Choroid plexus epithelial cell (primary cell): ENCODE results near the gene RABL2B.
"Not testable (repeated sequence)": the region's sequence is repeated elsewhere in the genome, so short reads cannot be mapped to it uniquely, and the experiment has no call there.

ENCODE experiments used
- DNase-seq: peaks from one replicate; pipeline ENCODE4 v3.0.0-alpha.2; 2010; ENCODE audit warnings: low read depth
- H3K4me3 ChIP-seq: 2 replicates; pipeline ENCODE4 v1.5.1; 2011; ENCODE audit warnings: low read depth, mild to moderate bottlenecking, control low read depth, low read length, moderate library complexity
- CTCF ChIP-seq: conservative IDR thresholded peaks from 2 replicates; pipeline ENCODE4 v1.5.1; 2011; ENCODE audit warnings: low read depth, mild to moderate bottlenecking, control low read depth, inconsistent platforms, low read length, moderate library complexity

RABL2B gene

DNA sequence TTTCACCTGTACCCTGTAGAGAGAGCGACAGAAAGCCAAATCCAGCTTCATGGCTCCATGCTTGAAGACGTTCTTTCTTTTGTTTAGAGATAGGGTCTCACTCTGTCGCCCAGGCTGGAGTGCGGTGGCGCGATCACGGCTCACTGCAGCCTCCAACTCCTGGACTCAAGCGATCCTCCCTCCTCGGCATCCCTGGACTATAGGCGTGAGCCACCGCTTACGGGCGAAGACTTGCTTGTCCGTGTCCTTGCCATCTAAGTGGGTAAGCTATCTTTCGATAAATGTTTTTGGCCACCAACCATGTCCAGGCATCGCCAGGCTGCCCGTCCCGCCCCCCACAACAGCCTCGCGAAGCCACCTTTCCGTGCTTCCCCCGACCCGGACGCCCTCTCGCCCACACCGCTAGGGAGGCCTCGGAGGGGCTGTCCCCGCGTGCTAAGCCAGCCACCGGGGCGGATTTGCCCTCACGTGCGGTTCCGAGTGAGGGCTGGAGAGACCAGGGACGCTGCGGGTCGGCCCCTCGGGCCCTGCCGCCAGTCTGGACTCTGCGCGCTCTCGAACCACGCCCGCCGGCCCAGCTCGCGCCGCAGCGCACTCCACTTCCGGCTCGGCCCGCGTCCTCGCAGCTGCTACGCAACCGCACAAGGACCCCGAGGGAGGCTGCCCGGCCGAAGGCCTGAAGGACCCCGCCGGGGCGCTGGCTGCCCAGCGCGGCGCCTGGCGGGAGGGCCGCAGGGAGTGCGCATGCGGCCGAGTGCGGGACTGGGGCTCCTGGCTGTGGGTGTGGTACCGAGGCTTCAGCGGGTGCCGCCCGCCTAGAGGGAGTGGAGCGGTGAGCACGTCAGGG, at the start of gene RABL2B:
Gene RABL2B (minus strand): TSS at position 604 of the 847 bp plus-strand sequence. CDS start 1,342 bp downstream, outside the sequence.
- DNase-seq: peak; percentile 90

GRCh38 chr22:50786936-50787335, 3.5 kb upstream of the RABL2B start:
- DNase-seq, H3K4me3 ChIP-seq: not testable (repeated sequence)

More for the DNA sequence above, at the start of gene RABL2B:
- peak within 1 kb of the TSS; percentile 59 for H3K4me3 ChIP-seq

GRCh38 chr22:50785289-50785688, 1.9 kb upstream of the RABL2B start:
- H3K4me3 ChIP-seq, DNase-seq: not testable (repeated sequence)

- not testable (repeated sequence) for DNase-seq
- H3K4me3 ChIP-seq: peak overlapping the region; percentile 57
Observed at GRCh38 chr22:50783880-50784276, 442 bp upstream of the RABL2B start.

GRCh38 chr22:50782253-50782652, 1.2 kb downstream of the RABL2B start:
- DNase-seq: not testable (repeated sequence)

GRCh38 chr22:50780244-50780643, 3.2 kb downstream of the RABL2B start:
- not testable (repeated sequence) for DNase-seq, H3K4me3 ChIP-seq

More at GRCh38 chr22:50782253-50782652, 1.2 kb downstream of the RABL2B start:
- H3K4me3 ChIP-seq: not testable (repeated sequence)

GRCh38 chr22:50777631-50778030, 5.8 kb downstream of the RABL2B start:
- DNase-seq, H3K4me3 ChIP-seq: not testable (repeated sequence)

- TF ChIP-seq CTCF: peak; percentile 66
- H3K4me3 ChIP-seq: not testable (repeated sequence)
- DNase-seq: peak; percentile 56
Observed at GRCh38 chr22:50775132-50775531, 8.3 kb downstream of the RABL2B start.

GRCh38 chr22:50764288-50764687, 19.1 kb downstream of the RABL2B start:
- DNase-seq, H3K4me3 ChIP-seq: not testable (repeated sequence)

- H3K4me3 ChIP-seq, DNase-seq: not testable (repeated sequence)
Observed at GRCh38 chr22:50761829-50762228, 21.6 kb downstream of the RABL2B start.

DNA sequence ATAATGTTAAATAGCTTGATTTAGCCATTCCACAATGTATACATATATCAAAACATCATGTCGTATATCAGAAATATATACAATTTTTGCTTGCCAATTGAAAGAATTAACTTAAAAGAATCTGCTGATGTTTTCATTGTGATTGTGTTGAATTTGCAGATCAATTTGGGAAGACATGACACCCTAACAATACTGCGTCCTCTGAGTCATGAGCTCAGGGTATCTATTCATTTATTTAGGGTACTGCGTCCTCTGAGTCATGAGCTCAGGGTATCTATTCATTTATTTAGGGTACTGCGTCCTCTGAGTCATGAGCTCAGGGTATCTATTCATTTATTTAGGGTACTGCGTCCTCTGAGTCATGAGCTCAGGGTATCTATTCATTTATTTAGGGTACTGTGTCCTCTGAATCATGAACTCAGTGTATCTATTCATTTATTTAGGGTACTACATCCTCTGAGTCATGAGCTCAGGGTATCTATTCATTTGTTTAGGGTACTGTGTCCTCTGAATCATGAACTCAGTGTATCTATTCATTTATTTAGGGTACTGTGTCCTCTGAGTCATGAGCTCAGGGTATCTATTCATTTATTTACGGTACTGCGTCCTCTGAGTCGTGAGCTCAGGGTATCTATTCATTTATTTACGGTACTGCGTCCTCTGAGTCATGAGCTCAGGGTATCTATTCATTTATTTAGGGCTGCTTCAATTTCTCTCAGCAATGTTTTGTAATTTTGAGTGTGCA, 23.7 kb downstream of the RABL2B start:
- H3K4me3 ChIP-seq: not testable (repeated sequence)
- DNase-seq: peak; percentile 62

GRCh38 chr22:50756949-50757491, 26.4 kb downstream of the RABL2B start:
- TF ChIP-seq CTCF: peak; percentile 44
- H3K4me3 ChIP-seq: peak overlapping the region; percentile 63
- DNase-seq: peak; percentile 42

GRCh38 chr22:50756406-50756805, 27.0 kb downstream of the RABL2B start:
- H3K4me3 ChIP-seq, DNase-seq: not testable (repeated sequence)

- not testable (repeated sequence) for DNase-seq, H3K4me3 ChIP-seq
Observed at GRCh38 chr22:50755251-50755650, 28.2 kb downstream of the RABL2B start.

- not testable (repeated sequence) for DNase-seq, H3K4me3 ChIP-seq
Observed at GRCh38 chr22:50749302-50750074, 33.9 kb downstream of the RABL2B start.

DNA sequence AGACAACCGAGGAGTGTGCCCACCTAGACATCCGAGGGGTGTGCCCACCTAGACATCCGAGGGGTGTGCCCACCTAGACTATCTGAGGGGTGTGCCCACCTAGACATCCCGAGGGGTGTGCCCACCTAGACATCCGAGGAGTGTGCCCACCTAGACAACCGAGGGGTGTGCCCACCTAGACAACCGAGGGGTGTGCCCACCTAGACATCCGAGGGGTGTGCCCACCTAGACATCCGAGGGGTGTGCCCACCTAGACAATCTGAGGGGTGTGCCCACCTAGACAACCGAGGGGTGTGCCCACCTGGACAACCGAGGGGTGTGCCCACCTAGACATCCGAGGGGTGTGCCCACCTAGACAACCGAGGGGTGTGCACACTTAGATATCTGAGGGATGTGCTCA, 34.8 kb downstream of the RABL2B start:
- H3K4me3 ChIP-seq, DNase-seq: not testable (repeated sequence)
